HG02840 (cell line): ENCODE data around the gene ANXA2.
"Not testable (repeated sequence)": the region's sequence is repeated elsewhere in the genome, so short reads cannot be mapped to it uniquely, and the experiment has no call there.

Source experiments
- ATAC-seq: cut with Tn5 transposase; IDR thresholded peaks from one replicate; pipeline ENCODE4 v1.9.1; 2021; ENCODE audit warnings: mild to moderate bottlenecking, moderate library complexity, moderate number of reproducible peaks; ENCODE audit not compliant: unreplicated experiment, low FRiP score

ANXA2 gene

GRCh38 chr15:60347480-60348049 is 50.2 kb downstream of the ANXA2 start:
- no peak for ATAC-seq

DNA sequence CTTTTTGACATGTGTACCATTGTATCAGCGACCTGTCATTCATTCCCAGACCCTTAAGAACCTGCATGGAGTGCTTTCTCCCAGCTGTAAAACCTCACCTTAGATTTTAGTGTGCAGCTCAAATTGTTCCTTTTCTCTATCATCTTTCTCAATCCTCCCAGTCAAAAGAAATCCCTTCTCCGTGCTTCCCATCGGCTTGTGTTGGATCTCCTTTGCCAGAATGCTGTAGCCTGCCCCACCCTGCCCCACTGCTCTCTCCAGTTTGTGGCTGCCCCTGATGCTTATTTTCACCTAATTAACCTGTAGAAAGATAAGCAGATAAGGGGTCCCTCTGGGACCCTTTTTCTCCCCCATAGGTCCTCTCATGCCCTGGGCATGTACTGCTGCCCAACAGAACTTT is 51.1 kb downstream of the ANXA2 start:
- no peak for ATAC-seq

GRCh38 chr15:60346077-60346476 is 51.7 kb downstream of the ANXA2 start:
- no peak for ATAC-seq

DNA sequence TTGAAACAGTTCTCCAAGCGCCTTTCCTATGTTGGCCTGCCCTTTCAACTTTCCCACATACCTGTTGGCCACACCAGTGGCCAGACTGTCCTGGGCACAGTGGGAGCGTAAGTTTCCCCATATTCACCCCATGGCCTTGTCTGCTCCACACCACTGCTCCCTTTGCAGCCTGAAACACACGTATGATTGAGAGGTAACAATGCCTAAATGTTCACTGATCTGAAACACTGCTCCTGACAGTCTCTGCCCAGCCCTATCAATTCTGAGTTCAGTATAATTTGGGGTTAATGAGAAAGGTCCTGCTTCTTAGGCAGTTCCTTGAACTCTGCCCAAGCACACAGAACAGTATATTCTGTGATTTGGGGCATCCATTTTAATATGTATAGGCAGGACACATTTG is 52.2 kb downstream of the ANXA2 start:
- no peak for ATAC-seq

DNA sequence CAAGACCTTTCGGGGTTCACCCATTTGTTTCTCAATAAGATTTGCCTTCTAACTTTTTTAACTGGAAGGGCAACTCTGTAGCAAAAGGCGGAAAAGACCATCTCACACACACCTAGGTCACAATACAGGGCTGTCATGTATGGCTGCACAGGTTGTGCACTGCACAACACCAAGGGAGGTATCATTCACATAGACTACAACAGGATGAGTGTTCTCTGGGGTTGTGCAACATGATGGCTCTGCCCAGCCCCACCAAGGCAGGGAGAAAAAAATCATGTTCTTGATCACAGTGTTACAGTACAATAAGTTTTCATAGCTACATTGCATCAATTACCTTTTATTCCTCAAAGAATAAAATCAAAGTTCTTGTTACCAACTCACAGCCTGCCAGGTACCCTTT is 52.8 kb downstream of the ANXA2 start:
- no peak for ATAC-seq

DNA sequence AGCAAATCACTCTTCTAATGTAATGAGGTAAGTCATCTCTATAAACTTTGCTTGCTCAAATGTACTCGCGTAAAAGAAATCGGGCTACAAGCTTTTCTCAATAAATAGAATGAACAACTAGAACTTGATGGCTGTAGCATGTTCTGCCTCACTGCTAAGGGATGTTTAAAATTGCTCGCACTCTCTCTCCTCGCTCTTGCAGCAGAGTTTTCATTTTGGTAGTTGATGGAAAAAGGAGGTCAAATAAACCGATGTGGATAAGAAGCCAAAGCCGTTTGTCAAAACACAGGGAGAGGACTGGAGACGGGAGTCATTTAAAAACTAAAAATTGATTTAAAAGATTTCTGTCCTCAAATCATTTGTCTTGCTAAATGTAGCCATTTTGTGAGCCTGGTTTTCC is 53.3 kb downstream of the ANXA2 start:
- no peak for ATAC-seq

DNA sequence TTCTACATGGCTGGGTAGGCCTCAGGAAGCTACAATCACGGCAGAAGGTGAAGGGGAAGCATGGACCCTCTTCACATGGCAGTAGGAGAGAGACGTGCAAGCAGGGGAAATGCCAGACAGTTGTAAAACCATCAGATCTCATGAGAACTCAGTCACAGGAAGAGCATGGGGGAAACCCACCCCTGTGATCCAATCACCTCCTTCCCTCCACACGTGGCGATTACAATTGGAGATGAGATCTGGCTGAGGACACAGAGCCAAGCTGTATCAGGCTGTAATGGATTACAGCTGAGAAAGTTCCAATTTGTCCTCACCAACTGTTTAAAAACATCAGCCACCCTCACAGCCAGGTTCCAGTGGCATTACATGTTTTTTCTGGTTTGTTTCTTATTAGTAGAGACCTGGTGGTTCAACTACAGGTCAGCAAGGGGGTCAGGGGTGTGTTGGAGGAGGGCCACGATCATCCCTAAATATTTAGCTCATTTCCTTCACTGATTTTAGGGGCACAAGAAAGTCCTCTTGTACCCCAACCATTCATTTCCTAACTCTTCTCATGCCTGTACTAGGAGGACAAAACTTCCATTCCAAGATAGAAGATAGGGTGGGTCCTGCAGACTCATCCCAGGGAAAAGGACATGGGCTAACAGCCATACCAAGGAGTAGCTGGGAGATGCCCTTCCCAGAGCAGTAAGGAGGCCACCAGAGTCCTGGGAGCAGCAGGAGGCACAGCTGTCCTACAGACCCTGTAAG is 54.4 kb downstream of the ANXA2 start:
- ATAC-seq, result no peak

GRCh38 chr15:60340207-60340921 is 57.4 kb downstream of the ANXA2 start:
- ATAC-seq, result no peak

DNA sequence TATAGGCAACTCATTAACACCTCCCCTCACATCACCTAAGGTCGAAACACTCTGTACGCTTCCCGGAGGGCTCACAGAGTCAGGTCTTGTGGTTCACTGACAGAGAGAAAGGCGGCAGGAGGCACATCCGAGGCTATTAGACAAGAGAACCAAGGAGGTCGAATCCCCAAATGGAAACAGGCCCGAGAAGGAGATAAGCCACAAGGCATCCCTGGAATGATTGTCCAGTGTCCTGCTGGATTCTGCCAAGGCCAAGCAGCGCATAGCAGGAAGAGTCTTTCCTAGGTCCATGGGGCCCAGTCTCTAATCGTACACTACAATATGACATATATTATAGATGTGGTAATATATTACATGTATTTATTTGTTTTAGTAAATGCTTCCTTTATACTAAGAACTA is 58.5 kb downstream of the ANXA2 start:
- no peak for ATAC-seq

GRCh38 chr15:60338810-60339209 is 59.0 kb downstream of the ANXA2 start:
- no peak for ATAC-seq

DNA sequence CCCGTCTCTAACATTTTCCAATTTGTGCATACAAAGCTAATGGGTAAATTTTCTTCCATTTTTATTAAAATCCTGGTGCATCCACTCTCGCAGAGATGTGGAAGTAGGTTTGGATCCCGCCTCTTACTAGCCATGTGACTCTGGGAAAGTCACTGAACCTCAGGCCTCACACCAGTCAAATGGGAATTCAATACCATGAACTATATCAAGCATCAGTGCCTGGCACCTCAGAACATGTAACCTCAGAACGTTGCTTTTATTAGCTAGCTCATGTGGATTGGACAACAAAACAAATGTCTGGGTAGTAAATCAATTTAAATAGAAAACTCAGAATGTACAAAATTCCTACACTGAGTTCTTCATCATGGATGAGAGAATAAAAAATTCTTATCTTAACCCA is 60.7 kb downstream of the ANXA2 start:
- ATAC-seq, result no peak

GRCh38 chr15:60335296-60335695 is 62.5 kb downstream of the ANXA2 start:
- ATAC-seq, result not testable (repeated sequence)

GRCh38 chr15:60328852-60329443 is 68.8 kb downstream of the ANXA2 start:
- no peak for ATAC-seq

DNA sequence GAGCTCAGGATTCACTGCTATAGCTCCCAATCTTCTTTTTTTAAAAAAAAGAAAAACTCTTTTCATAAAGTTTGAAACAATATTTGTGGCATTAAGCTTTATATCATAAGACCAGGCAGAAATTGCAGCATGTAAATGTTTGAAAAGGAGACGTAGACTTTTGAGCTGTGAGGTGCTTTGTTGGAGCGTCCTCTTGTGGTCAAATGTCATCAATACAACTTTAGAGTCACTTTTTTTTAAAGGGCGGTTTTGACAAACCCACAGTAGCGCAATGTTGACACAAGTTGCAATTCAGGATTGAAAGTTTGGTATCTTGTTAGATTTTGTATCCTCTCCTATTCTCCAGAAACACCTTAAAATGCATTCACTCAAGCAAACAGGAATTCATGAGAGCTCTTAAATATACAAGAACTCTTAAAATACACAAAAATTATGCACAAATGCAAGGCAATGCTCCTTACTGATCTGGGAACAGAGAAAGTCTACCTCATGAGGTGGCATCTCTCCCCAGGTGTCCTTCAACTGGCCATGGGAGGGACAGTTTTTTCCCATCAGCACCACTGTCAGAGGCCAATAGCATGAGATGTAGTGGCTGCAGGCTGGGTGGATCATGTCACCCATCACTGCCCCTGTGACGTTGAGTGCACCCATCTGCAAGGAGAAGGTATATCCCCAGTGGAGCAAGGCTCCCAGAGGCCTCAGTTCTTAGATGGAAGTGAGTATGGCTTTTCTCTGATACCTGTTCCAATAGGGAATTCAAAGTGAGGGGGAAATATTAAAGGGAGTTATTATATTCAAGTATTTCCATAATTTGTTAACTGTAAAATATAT is 70.7 kb downstream of the ANXA2 start:
- no peak for ATAC-seq

DNA sequence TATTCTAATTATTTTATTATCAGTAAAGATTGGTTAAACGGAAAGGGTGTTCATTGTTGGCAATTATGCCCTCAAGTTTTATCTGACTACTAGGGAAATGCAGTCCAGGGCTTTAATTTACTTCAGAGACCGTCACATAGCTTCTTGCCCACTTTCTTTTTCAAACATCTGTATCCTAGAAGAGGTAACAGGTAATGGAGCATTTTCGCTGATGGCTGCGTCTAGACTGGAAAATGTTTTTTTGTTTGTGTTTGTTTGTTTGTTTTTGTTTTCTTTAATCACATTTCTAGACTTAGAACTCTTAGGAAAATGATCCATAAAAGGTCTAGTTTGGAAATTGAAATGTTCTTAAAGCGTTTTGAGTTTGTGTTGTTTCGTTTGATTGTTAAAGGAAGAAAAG is 71.4 kb downstream of the ANXA2 start:
- ATAC-seq, result no peak

- no peak for ATAC-seq
Measured at GRCh38 chr15:60325905-60326304, 71.9 kb downstream of the ANXA2 start.

DNA sequence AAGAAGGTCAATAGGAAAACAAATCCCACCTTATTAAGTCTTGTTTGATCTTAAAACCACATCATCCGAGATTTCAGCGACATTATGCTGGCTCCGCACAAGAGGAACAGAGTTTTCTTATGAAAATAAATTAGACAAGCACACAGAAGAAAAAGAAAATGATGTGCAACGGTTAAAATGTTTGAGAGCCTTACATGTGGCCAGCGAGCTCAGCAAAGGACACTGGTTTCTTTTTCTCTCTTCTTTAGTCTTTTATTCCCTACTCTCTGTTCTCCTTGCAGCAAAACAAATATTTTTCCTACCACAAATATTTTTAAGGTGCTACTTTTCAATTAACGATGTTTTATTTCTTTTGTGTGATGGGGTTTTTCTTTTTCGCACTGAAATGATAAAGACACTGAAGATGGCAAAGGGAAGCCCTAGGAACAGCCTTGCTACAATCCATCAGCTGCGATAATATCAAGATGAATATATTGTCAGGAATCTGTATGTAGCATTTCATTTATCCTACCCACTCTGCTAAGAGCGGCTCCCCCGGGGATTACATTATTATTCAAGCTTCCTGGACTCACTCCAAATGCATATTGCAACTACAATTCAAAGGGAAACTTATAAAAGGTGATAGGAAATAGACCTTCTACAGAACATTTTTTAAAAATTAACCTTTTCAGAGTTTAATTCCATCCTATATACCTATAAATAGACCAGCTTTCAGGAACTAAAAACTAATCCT is 72.9 kb downstream of the ANXA2 start:
- ATAC-seq, result no peak

GRCh38 chr15:60323322-60323721 is 74.5 kb downstream of the ANXA2 start:
- no peak for ATAC-seq

GRCh38 chr15:60320365-60320764 is 77.4 kb downstream of the ANXA2 start:
- no peak for ATAC-seq
